Right atrium auricular region (tissue), 2 donors: ENCODE data around the gene WBP1L. TPM values are rescaled to one million over a fixed set of nuclear protein-coding genes. Genes with fewer than 3 reads are reported as not detected.
"Not testable (repeated sequence)": the region's sequence is repeated elsewhere in the genome, so short reads cannot be mapped to it uniquely, and the experiment has no call there.

ENCODE experiments used
- DNase-seq: peaks from one replicate; pipeline ENCODE4 v3.0.0-alpha.2; 2019; ENCODE audit warnings: low spot score
- H3K27ac ChIP-seq, 2 donors: fragments of 200-600 bp; sonication (generic); 1 replicate in 1 of 2; 2 replicates in 1 of 2; pipeline ENCODE4 v1.5.1; 2016 to 2019
- H3K27me3 ChIP-seq, 2 donors: fragments of 200-600 bp; sonication (generic); one replicate each; pipeline versions ENCODE4 v1.5.1 to v1.6.0; 2017 to 2019
- H3K36me3 ChIP-seq: fragments of 200-600 bp; sonication (generic); one replicate; pipeline ENCODE4 v1.5.1; 2016
- H3K4me1 ChIP-seq, 2 donors: fragments of 200-600 bp; sonication (generic); one replicate each; pipeline versions ENCODE4 v1.5.1 to v1.6.0; 2017 to 2019
- H3K4me3 ChIP-seq, 2 donors: fragments of 200-600 bp; sonication (generic); 1 replicate in 1 of 2; 2 replicates in 1 of 2; pipeline ENCODE4 v1.5.1; 2017 to 2019; ENCODE audit warnings: mild to moderate bottlenecking in 1 of 2, moderate library complexity in 1 of 2
- H3K9me3 ChIP-seq, 2 donors: fragments of 200-600 bp; sonication (generic); one replicate each; pipeline ENCODE4 v1.5.1; 2019
- total RNA-seq, 2 donors: library from RNA; depleted of rRNA; stranded (reverse); fragments of >200 nt; gene quantifications; one replicate each; pipeline ENCODE4 v1.1.0, GENCODE V29; 2016
- TF ChIP-seq, protein P1 (sequence below), 2 donors: fragments of 200-600 bp; sonication (generic); IDR thresholded peaks; one replicate each; pipeline ENCODE4 v1.5.1; 2019; ENCODE audit warnings: antibody characterized with exemption in 2 of 2

The WBP1L gene
- total RNA-seq, 2 donors from 2014 or later, result 46.1 to 94.4 TPM

DNA sequence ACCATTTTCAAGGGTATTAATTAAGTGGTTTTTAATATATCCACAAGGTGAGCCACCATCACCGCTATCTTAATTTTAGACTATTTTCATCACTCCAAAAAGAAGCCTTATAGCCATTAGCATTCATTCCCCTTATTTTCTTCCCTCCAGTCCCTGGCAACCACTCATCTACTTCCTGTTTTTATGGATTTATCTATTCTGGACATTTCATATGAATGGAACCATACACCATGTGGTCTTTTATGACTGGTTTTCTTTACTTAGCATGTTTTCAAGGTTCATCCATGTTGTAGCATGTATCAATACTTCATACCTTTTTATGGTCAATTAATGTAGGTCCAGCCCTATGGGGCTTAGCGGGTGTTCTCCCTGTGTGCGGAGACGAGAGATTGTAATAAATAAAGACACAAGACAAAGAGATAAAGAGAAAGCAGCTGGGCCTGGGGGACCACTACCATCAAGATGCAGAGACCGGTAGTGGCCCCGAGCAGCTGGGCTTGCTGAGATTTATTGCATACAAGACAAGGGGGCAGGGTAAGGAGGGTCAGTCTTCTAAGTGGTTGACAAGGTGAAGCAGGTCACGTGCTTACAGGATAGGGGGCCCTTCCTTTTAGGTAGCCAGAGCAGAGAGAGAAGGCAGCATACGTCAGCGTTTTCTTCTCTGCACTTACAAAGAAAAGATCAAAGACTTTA, 14.6 kb downstream of the WBP1L start:
- Histone ChIP-seq H3K4me3 (no peak overlapping the region), H3K4me1 (peaks cover 0 to 38% of the 10 kb centered on the region in 2 donors), H3K27ac (peak overlapping the region; percentile 63 to 70), H3K9me3 (no peaks in the 10 kb centered on the region), H3K36me3 (no peaks in the 10 kb centered on the region), H3K27me3 (no peaks in the 10 kb centered on the region)
- DNase-seq, result no peak
- TF ChIP-seq, protein P1, sequence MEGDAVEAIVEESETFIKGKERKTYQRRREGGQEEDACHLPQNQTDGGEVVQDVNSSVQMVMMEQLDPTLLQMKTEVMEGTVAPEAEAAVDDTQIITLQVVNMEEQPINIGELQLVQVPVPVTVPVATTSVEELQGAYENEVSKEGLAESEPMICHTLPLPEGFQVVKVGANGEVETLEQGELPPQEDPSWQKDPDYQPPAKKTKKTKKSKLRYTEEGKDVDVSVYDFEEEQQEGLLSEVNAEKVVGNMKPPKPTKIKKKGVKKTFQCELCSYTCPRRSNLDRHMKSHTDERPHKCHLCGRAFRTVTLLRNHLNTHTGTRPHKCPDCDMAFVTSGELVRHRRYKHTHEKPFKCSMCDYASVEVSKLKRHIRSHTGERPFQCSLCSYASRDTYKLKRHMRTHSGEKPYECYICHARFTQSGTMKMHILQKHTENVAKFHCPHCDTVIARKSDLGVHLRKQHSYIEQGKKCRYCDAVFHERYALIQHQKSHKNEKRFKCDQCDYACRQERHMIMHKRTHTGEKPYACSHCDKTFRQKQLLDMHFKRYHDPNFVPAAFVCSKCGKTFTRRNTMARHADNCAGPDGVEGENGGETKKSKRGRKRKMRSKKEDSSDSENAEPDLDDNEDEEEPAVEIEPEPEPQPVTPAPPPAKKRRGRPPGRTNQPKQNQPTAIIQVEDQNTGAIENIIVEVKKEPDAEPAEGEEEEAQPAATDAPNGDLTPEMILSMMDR (IDR thresholded peaks at IDR 0.05), result no peak

DNA sequence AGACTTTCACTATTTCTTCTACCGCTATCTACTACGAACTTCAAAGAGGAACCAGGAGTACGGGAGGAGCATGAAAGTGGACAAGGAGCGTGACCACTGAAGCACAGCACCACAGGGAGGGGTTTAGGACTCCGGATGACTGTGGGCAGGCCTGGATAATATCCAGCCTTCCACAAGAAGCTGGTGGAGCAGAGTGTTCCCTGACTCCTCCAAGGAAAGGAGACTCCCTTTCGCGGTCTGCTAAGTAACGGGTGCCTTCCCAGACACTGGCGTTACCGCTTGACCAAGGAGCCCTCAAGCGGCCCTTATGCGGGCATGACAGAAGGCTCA, 15.2 kb downstream of the WBP1L start:
- H3K27me3 ChIP-seq, H3K9me3 ChIP-seq, H3K36me3 ChIP-seq, H3K4me3 ChIP-seq: not testable (repeated sequence)
- peak overlapping the region; percentile 63 to 70 for H3K27ac ChIP-seq
- H3K4me1 ChIP-seq, result peaks cover 0 to 38% of the 10 kb centered on the region in 2 donors
- peak; percentile 73 for DNase-seq

DNA sequence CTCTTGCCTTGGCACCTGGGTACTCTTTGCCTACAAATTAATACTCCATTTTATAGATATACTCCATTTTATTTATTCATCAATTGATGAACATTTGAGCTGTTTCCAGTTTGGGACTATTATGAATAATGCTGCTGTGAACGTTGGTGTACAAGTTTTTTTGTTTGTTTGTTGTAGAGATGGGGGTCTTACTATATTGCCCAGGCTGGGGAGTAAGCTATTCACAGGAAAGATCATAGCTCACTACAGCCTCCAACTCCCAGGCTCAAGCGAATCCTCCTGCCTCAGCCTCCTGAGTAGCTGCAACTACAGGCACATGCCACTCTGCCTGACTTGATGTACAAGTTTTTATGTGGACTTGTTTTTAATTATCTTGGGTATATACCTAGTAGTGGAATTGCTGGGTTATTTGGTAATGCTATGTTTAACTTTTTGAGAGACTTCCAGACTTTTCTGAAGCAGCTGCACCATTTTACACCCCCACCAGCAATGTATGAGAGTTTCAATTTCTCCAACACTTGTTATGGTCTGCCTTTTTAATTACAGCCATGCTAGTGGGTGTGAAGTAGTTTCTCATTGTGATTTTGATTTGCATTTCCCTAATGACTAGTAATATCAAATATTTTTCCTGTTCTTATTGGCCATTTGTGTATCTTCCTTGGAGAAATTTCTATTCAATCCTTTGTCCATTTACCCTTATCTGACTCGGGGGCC, 15.9 kb downstream of the WBP1L start:
- Histone ChIP-seq H3K9me3 (no peaks in the 10 kb centered on the region), H3K27me3 (no peaks in the 10 kb centered on the region), H3K36me3 (no peaks in the 10 kb centered on the region), H3K4me1 (peaks cover 0 to 38% of the 10 kb centered on the region in 2 donors), H3K27ac (peak overlapping the region; percentile 26 to 70), H3K4me3 (no peak overlapping the region)
- TF ChIP-seq, protein P1 (IDR thresholded peaks at IDR 0.05), result no peak
- DNase-seq, result no peak

DNA sequence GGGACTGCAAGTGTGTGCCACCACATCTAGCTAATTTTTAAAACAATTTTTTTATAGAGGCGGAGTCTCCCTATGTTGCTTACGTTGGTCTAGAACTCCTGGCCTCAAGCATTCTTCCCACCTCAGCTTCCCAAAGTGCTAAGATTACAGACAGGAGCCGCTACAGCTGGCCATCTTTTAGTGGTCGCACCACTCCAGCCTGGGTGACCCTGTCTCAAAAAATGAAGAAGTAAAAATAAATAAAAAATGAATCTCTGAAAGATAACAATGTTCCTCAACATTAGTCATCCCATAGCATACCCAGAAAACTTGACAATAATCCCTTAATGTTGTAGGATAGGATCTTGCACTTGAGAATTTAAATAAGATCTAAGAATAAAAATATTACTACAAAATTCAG, 18.2 kb downstream of the WBP1L start:
- no peaks in the 10 kb centered on the region for H3K36me3 ChIP-seq
- TF ChIP-seq, protein P1 (IDR thresholded peaks at IDR 0.05), result no peak
- no peak for DNase-seq
- peak overlapping the region; percentile 38 to 56 for H3K27ac ChIP-seq
- H3K9me3 ChIP-seq, result no peaks in the 10 kb centered on the region
- H3K4me1 ChIP-seq, result peaks cover 0 to 52% of the 10 kb centered on the region in 2 donors
- no peaks in the 10 kb centered on the region for H3K27me3 ChIP-seq
- no peak overlapping the region for H3K4me3 ChIP-seq

DNA sequence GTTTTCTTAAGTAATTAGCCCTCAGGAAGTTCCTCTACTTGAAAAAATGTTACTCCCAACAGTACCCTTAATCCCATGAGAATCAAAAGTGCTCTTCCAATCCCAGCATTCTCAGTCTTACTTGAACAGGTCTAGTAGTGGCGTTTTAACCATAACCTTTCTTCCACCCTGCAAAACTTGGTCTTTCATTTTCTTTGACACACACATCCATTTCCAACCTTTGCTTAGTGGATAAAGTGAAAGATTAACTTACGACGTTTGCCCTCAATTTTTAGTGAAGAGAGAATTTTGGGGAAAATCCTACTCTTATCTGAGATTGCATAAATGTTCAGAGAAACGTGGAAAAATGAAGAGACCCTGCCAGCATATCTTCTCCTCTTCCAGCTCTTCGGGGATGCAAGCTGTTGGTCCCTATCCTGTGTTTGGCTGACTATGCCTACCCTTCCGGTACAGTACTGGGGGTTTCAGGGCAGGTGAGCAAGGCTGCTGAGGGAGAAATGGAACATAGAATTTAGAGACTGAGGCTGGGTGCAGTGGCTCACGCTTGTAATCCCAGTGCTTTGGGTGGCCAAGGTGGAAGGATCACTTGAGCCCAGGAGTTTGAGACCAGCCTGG, 18.8 kb downstream of the WBP1L start:
- DNase-seq, result no peak
- Histone ChIP-seq H3K27ac (peak overlapping the region; percentile 38 to 56), H3K36me3 (no peaks in the 10 kb centered on the region), H3K9me3 (no peaks in the 10 kb centered on the region), H3K27me3 (no peaks in the 10 kb centered on the region), H3K4me3 (no peak overlapping the region), H3K4me1 (peaks cover 0 to 57% of the 10 kb centered on the region in 2 donors)
- TF ChIP-seq, protein P1 (IDR thresholded peaks at IDR 0.05), result no peak

- H3K4me3 ChIP-seq, result peak overlapping the region in 1 of 2 donors; percentile 3
- H3K36me3 ChIP-seq, result no peaks in the 10 kb centered on the region
- TF ChIP-seq, protein P1 (IDR thresholded peaks at IDR 0.05), result no peak
- DNase-seq, result no peak
- peaks cover 0 to 55% of the 10 kb centered on the region in 2 donors for H3K4me1 ChIP-seq
- peak overlapping the region; percentile 38 to 56 for H3K27ac ChIP-seq
- H3K9me3 ChIP-seq, result no peaks in the 10 kb centered on the region
- H3K27me3 ChIP-seq, result no peaks in the 10 kb centered on the region
Measured at GRCh38 chr10:102763037-102763607, 19.4 kb downstream of the WBP1L start.
